Measurements from ENCODE around the gene NFIC.

The NFIC gene

DNA sequence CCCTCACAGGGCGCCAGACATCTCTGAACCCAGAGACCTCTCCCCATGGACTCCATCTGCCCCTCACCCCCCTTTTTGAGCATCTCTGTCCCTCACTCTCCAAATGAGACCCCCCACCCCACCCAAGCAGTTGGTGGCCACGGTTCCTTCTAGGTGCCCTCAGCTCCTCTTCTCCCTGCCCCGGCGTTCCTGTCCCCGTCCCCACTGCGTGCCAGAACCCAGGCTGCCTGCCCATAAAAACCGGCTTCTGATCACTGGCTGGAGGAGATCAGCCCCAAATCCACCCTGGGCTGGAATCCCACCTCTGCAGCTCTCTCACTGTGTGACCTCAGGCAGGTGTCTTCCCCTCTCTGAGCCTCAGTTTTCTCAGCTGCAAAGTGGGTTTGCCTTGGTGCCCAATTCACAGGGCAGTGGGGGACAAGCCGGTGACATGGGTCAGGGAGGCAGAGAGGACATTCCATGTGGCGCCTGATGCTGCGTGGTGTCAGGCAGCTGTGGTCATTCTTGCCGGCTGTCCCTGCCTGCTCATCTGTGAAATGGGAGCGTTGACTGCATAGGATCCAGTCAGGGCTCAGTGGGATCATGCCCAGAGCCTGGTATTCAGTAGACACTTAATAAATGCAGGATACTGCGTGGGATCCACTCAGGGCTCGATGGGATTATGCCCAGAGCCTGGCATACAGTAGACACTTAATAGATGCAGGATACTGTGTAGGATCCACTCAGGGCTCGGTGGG lies 88.4 kb downstream of the NFIC start:
- TF ChIP-seq, protein P1, sequence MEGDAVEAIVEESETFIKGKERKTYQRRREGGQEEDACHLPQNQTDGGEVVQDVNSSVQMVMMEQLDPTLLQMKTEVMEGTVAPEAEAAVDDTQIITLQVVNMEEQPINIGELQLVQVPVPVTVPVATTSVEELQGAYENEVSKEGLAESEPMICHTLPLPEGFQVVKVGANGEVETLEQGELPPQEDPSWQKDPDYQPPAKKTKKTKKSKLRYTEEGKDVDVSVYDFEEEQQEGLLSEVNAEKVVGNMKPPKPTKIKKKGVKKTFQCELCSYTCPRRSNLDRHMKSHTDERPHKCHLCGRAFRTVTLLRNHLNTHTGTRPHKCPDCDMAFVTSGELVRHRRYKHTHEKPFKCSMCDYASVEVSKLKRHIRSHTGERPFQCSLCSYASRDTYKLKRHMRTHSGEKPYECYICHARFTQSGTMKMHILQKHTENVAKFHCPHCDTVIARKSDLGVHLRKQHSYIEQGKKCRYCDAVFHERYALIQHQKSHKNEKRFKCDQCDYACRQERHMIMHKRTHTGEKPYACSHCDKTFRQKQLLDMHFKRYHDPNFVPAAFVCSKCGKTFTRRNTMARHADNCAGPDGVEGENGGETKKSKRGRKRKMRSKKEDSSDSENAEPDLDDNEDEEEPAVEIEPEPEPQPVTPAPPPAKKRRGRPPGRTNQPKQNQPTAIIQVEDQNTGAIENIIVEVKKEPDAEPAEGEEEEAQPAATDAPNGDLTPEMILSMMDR (IDR thresholded peaks at IDR 0.05): no peak

DNA sequence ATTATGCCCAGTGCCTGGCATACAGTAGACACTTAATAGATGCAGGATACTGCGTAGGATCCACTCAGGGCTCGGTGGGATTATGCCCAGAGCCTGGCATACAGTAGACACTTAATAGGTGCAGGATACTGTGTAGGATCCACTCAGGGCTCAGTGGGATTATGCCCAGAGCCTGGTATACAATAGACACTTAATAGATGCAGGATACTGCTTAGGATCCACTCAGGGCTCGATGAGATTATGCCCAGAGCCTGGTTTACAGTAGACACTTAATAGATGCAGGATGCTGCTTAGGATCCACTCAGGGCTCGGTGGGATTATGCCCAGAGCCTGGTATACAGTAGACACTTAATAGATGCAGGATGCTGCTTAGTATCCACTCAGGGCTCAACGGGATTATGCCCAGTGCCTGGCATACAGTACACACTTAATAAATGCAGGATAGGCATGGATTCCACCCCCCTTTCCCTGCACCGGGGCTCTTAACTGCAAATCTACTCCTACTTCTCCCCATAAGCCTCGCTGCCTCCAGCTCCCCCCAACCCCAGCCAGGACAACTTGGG lies 89.1 kb downstream of the NFIC start:
- TF ChIP-seq, protein P1 (IDR thresholded peaks at IDR 0.05): no peak

DNA sequence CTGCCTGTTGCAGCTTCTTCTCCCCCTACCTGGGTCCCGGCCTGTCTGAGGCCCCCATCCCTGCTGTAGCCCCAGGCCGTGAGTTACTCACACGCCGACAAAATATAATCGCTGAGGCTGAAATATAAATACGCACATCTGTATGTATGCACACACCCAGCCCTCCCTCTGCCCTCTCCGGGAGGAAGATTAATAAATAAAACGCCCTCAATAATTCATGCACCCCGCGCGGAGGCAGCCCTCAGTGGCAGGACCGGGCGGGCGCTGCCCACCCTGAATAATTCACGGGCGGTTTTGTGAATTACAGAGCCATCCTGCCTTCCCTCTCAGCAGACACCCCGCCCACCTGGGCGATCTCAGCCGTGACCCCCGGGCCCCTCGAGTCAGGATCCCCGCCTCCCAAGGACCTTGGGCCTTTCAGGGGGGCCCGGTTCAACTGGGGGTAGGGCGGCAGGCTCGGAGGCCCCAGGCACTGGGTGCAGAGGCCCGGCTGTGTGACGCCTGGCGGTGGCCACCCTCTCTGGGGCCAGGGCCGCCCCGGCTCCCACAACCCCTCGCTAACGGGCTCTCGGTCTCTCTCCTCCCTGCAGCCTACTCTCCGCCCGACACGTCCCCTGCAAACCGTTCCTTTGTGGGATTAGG lies 89.7 kb downstream of the NFIC start:
- TF ChIP-seq, protein P1 (IDR thresholded peaks at IDR 0.05): no peak

DNA sequence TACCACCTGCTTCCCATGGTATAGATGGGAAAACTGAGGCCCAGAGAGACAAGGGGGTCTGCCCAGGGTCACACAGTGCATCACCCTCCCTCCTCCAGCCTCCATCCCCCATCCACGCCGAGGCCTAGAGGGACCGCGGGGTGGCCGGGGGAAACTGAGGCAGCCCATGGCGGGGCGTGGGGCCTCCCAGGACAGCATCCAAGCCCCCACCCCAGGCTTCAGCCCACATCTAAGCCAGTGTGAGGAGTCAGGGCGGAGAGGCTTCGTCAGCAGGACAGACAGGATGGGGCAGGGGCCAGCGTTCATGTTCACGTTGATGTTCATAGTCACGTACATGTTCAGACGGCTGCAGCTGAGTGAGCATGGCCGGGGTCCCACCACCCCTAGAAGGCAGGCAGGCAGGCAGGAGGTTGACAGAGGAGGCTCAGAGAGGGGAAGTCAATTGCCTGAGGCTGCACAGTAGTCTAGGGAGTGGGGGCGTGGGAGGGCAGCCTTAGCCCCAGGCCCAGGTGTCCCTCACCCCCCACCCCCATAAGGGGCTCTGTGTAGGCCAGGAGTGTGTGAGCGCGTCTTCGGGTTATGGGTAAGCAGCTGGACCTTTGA lies 90.6 kb downstream of the NFIC start:
- TF ChIP-seq, protein P1 (IDR thresholded peaks at IDR 0.05): no peak

DNA sequence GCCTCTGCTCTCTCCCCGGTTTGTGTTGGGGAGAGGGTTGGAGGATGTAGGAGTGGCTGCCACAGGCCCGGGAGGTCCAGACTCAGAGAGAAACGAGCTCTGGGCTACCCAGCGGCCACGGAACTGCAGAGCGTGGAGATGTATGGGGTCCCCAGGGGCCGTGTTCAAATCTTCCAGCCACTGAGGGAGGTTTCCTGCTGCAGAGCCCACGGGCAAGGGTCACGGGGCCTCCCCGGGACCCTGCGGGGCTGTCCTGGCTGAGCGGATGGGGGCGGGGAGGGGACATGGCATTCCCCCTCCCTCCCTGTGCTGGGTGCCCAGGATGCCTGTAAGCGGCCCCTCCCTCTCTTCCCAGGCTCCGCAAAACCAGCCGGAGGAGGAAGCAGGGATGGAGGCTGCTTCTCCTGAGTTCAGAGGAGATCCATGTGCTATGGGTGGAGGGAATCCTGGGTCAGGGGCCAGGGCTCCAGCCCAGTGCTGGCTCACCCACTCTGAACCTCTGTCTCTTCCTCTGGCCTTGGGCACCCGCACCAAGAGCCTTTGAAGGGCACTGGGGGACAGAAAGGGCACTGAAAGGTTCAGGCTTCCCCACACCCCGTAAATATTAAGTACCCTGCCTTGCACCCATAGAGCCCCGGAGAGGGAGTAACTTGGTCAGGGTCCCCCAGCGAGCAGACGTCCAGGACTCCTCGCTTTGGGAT lies 91.3 kb downstream of the NFIC start:
- TF ChIP-seq, protein P1 (IDR thresholded peaks at IDR 0.05): no peak

DNA sequence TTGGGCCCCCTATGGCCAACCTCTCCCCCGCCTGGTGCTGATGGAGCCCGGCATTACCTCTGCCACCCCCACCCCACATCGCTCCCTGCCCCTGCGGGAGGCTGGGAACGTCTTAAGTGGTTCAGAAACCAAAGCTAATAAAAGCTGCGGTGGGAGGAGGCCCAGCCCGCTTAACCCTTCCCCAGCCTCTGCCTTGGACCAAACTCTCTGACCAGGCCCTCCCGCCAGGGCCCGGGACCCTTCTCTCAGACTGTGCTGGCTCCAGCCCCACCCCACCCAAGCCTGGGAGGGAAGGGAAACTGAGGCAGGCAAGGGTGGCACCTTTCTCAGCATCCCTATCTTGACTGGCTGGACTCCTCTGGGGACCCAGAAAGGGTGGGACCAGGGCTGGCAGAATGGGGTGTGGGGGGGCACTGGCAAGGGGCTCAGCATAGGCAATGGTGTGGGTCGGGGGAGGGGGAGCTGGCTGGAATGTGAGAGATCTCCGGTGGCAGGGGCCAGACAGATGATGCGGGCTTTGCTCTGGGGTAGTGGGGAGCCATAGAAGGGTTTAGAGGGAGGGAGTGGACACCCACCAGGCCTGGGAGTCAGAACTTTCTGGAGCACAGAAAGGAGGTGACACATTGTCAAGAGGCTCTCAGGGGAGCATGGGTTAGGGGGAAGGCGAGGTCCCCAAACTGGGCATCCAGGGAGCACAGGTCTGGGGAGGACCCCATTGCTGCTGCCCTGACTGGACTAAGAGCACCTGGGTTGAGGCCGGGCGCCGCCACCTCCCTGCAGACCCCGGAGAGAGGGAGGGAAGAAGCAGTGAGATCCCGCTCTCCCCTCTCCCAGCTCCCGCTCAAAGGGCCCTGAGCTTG lies 92.1 kb downstream of the NFIC start:
- TF ChIP-seq, protein P1 (IDR thresholded peaks at IDR 0.05): no peak
